Neural cell (in vitro differentiated cells): ENCODE results near the gene METTL2B.

ENCODE experiments used
- EP300 ChIP-seq: fragments of 450-650 bp; conservative IDR thresholded peaks from 2 replicates; pipeline ENCODE4 v1.6.1; 2014; ENCODE audit warnings: antibody characterized with exemption, mild to moderate bottlenecking, moderate library complexity; ENCODE audit not compliant: poor library complexity, severe bottlenecking
- EZH2 ChIP-seq: fragments of 200-600, 300-800 bp; shearing (Covaris generic), sonication (generic); IDR thresholded peaks from 2 replicates; pipeline ENCODE4 v1.6.1; 2014; ENCODE audit warnings: antibody characterized with exemption, low read length, borderline replicate concordance, mild to moderate bottlenecking; ENCODE audit not compliant: insufficient read depth, poor library complexity, severe bottlenecking
- POLR2AphosphoS5 ChIP-seq: IDR thresholded peaks from 2 replicates; pipeline ENCODE4 v1.6.1; 2012
- SMC3 ChIP-seq: fragments of 450-650 bp; conservative IDR thresholded peaks from 2 replicates; pipeline ENCODE4 v1.6.1; 2014; ENCODE audit warnings: antibody characterized with exemption, mild to moderate bottlenecking, moderate library complexity; ENCODE audit not compliant: poor library complexity
- TAF1 ChIP-seq: IDR thresholded peaks from 2 replicates; pipeline ENCODE4 v1.6.1; 2012; ENCODE audit warnings: low read depth
- TF ChIP-seq, protein P1 (sequence below): fragments of 450-650 bp; IDR thresholded peaks from 2 replicates; pipeline ENCODE4 v1.5.1; 2014; ENCODE audit warnings: antibody characterized with exemption, mild to moderate bottlenecking, moderate library complexity; ENCODE audit not compliant: poor library complexity, severe bottlenecking

DNA sequence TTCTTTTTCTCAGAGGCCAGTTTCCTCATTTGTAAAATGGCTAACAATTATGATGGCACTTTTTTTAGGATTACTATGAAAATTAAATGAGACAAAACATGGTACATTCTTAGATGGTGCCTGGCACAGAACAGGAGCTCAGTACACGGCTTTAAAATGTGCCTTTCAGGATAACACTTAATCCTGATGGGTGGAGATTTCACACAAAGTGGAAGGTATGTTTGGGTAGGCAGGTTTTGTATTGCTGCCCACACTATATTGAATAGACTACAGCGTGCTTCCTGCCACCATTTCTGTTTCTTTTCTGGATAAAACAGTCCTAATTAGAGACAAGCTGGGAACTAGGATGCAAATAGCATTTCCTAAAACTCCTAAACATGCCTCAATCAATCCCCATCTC, 44.8 kb upstream of the METTL2B start:
- TF ChIP-seq, protein P1, sequence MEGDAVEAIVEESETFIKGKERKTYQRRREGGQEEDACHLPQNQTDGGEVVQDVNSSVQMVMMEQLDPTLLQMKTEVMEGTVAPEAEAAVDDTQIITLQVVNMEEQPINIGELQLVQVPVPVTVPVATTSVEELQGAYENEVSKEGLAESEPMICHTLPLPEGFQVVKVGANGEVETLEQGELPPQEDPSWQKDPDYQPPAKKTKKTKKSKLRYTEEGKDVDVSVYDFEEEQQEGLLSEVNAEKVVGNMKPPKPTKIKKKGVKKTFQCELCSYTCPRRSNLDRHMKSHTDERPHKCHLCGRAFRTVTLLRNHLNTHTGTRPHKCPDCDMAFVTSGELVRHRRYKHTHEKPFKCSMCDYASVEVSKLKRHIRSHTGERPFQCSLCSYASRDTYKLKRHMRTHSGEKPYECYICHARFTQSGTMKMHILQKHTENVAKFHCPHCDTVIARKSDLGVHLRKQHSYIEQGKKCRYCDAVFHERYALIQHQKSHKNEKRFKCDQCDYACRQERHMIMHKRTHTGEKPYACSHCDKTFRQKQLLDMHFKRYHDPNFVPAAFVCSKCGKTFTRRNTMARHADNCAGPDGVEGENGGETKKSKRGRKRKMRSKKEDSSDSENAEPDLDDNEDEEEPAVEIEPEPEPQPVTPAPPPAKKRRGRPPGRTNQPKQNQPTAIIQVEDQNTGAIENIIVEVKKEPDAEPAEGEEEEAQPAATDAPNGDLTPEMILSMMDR = no peak
- TF ChIP-seq EZH2 (no peak), EP300 (no peak), TAF1 (no peak), POLR2AphosphoS5 (no peak), SMC3 (no peak)
